Measurements from ENCODE around the gene KLRF2.
"Not testable (repeated sequence)": the region's sequence is repeated elsewhere in the genome, so short reads cannot be mapped to it uniquely, and the experiment has no call there.

Gene KLRF2

DNA sequence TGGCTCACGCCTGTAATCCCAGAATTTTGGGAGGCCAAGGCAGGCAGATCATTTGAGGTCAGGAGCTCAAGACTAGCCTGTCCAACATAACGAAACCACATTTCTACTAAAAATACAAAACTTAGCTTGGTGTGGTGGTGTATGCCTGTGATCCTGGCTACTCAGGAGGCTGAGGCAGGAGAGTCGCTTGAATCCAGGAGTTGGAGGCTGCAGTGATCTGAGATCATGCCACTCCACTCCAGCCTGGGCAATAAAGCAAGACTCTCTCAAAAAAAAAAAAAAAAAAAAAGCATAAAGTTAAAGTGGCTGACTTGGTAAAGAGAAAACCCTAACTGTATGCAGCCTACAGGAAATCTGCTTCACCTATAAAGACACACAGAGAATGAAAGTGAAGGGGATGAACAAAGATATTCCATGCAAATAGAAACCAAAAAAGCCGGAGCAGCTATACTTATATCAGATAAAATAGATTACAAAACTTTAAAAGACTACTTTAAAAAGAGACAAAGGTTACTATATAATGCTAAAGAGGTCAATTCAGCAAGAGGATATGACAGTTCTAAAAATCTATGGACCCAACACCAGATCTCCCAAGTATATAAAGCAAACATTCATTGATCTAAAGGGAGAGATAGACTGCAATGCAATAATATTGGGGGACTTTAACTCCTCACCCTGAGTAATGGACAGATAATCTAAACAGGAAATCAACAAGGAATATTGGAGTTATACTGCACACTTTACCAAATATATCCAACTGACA is 16.2 kb upstream of the KLRF2 start:
- FAIRE-seq (no peak), DNase-seq (ENCODE audit: insufficient read length, low spot score) (no peak)
- TF ChIP-seq TAF1 (IDR thresholded peaks at IDR 0.05; ENCODE audit: low read depth, low read length) (no peak), SPI1 (IDR thresholded peaks at IDR 0.05; ENCODE audit: low read depth, low read length) (no peak), PAX5 (IDR thresholded peaks at IDR 0.05; ENCODE audit: insufficient read depth, low read length, severe bottlenecking) (no peak), POLR2A (IDR thresholded peaks at IDR 0.05; ENCODE audit: low read depth, low read length) (no peak), POLR2AphosphoS5 (IDR thresholded peaks at IDR 0.05; ENCODE audit: low read depth, low read length) (no peak), POU2F2 (IDR thresholded peaks at IDR 0.05; ENCODE audit: low read depth, low read length) (no peak)

DNA sequence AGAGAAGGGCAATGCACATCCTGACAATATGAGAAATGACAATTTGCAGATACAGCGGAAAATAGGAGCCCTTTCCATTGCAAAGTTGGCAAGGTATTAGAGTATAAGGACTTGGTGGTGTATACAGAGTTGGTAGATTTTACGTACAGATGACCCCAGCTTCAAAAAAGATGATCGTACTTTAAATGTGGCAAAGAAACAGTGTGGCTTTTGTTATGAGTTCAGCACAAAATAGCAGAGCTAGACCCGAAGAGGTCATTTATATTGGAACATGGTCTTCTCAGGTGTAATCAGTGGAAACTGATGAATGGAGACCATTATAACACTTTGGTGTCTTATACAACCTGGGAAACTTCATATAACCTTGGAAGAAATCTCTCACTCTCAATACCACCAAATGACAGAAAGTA is 14.4 kb upstream of the KLRF2 start:
- DNase-seq (ENCODE audit: insufficient read length, low spot score) (no peak), FAIRE-seq (no peak)
- TF ChIP-seq PAX5 (IDR thresholded peaks at IDR 0.05; ENCODE audit: insufficient read depth, low read length, severe bottlenecking) (no peak), POLR2AphosphoS5 (IDR thresholded peaks at IDR 0.05; ENCODE audit: low read depth, low read length) (no peak)

DNA sequence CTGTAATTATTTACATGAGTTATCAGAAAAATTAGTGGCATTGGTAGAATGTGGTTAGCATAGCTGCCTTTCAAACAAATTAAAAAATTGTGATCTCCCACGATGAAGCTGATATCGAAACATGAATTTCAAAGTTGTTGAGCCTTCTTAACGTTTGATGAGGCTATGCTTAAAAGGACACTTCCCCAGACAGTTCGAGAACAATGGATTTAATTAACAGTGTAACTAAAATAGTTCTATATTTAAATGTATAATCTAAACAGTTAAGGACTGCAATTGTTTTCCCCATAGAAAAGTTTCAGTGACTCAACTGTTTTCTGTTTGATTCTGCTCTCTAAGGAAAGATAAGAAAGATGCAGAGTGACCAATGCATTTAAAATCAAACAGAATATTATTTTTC is 13.8 kb upstream of the KLRF2 start:
- DNase-seq (ENCODE audit: insufficient read length, low spot score) (no peak), FAIRE-seq (no peak)
- TF ChIP-seq PAX5 (IDR thresholded peaks at IDR 0.05; ENCODE audit: insufficient read depth, low read length, severe bottlenecking) = no peak
- no peak for TF ChIP-seq POLR2A (IDR thresholded peaks at IDR 0.05; ENCODE audit: low read depth, low read length)
- no peak for TF ChIP-seq POU2F2 (IDR thresholded peaks at IDR 0.05; ENCODE audit: low read depth, low read length)
- no peak for TF ChIP-seq TAF1 (IDR thresholded peaks at IDR 0.05; ENCODE audit: low read depth, low read length)
- TF ChIP-seq SPI1 (IDR thresholded peaks at IDR 0.05; ENCODE audit: low read depth, low read length) = no peak
- no peak for TF ChIP-seq POLR2AphosphoS5 (IDR thresholded peaks at IDR 0.05; ENCODE audit: low read depth, low read length)

DNA sequence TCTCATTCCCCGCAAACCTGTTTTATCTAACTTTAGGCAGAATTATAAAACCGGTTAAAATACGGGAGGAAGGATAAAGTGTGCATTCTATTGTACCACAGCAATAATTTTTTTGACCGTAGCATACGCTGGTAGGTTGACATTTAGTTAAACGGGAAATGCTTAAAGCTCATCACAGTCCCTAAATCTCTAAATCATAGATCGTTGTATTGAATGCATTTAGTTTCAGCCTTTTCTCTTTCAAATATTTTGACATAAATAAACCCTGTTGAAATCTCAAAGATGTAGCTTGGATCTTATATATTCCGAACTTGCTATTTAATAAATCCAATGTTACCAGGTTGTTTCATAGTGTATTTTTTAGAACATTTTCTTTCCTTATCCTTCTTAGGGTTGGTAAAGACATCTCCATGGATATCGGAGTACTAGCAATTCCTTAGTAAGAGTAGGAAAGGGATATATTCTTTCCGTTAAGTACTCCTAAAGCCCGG is 12.9 kb upstream of the KLRF2 start:
- FAIRE-seq = no peak
- TF ChIP-seq POLR2A (IDR thresholded peaks at IDR 0.05; ENCODE audit: low read depth, low read length) = no peak
- no peak for TF ChIP-seq POU2F2 (IDR thresholded peaks at IDR 0.05; ENCODE audit: low read depth, low read length)
- no peak for TF ChIP-seq PAX5 (IDR thresholded peaks at IDR 0.05; ENCODE audit: insufficient read depth, low read length, severe bottlenecking)
- TF ChIP-seq SPI1 (IDR thresholded peaks at IDR 0.05; ENCODE audit: low read depth, low read length) = no peak
- TF ChIP-seq POLR2AphosphoS5 (IDR thresholded peaks at IDR 0.05; ENCODE audit: low read depth, low read length) = no peak
- TF ChIP-seq TAF1 (IDR thresholded peaks at IDR 0.05; ENCODE audit: low read depth, low read length) = no peak
- DNase-seq (ENCODE audit: insufficient read length, low spot score) = no peak

DNA sequence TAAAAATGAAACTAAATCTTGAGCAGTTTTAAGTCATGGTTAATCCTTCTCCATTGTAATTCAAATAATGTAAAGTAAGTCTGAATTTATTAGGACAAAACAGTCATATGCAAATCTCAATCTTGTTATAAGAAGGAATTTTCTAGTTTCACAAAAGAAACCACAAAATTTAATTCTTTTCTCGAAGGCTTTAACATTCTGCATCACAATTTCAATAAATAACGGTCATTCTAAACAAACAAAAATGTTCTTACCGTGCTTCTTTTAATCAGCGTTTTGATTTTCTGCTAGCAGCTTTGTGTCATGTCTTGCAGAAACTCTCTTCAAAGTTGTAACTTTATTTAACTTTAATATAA is 12.4 kb upstream of the KLRF2 start:
- DNase-seq (ENCODE audit: insufficient read length, low spot score) (no peak), FAIRE-seq (no peak)
- no peak for TF ChIP-seq POLR2A (IDR thresholded peaks at IDR 0.05; ENCODE audit: low read depth, low read length)
- no peak for TF ChIP-seq PAX5 (IDR thresholded peaks at IDR 0.05; ENCODE audit: insufficient read depth, low read length, severe bottlenecking)
- TF ChIP-seq POU2F2 (IDR thresholded peaks at IDR 0.05; ENCODE audit: low read depth, low read length) = no peak
- no peak for TF ChIP-seq POLR2AphosphoS5 (IDR thresholded peaks at IDR 0.05; ENCODE audit: low read depth, low read length)
- TF ChIP-seq TAF1 (IDR thresholded peaks at IDR 0.05; ENCODE audit: low read depth, low read length) = no peak
- no peak for TF ChIP-seq SPI1 (IDR thresholded peaks at IDR 0.05; ENCODE audit: low read depth, low read length)

DNA sequence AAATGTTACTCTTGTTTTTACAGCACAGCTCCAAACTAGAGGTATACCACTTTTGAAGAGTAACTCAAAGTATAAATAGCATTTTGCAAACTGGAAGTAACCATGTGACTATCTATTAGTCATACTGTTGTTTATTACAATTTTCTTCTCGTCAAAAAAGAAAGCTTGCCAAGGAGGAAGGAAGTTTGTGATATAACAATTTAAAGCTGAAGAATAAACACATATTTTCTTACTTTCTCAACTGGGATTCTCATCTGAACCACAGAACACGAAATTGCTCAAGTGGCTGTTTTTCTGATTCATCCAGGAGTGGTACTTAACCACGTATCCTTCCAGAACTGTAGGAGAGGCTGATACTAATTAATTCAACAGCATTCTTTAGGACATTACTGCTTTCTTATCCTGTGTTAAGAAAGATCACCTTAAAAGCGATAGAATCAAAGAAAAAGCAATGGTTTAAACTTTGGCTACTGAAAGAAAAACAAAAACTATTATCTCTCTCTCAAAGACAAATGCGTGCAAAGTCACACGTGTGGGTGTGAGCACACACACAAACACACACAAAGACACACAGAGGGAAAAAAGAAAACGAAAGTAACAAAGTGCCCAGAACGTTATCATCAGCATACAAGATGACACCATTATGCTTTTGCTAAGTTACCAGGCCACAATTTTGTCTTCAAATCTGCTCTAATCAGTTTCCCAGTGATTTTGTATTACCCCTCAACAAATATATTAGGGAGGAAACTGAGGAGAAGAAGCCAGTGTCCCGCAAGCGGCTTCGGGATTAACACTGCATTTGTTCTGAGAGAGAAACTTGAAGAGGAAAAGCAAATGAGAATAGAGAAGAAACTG is 11.8 kb upstream of the KLRF2 start, which contains the start of gene CLEC2B:
CLEC2B (minus strand) TSS at position 48 of the 855 bp plus-strand sequence.
- FAIRE-seq = peak; percentile 81

DNA sequence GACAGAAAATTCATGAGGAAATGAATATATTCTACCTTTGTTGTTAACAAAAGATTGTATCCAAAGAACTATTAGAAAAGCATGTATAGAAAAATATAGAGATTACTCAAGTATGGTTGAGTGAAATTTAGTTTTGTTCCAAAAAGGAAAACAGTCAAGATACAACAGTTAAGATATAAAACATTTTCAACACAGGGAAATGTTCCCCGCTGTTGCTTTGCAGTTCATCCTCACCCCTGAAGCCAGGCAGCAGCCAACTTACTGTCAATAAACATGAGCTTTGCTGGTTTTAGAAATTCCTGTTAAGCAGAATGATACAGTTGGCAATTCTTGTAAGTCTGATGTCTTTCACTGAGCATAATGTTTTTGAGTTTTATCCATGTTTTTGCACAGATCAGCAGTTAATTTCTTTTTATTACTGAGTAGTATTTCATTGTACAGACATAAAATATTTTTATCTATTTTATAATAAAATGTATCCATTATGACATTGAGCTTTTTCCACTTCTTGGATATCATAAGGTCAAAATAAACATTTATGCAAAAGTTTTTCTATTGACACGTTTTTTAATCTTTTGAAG is 10.9 kb upstream of the KLRF2 start:
- no peak for TF ChIP-seq POLR2AphosphoS5 (IDR thresholded peaks at IDR 0.05; ENCODE audit: low read depth, low read length)
- TF ChIP-seq POU2F2 (IDR thresholded peaks at IDR 0.05; ENCODE audit: low read depth, low read length) = no peak
- no peak for TF ChIP-seq PAX5 (IDR thresholded peaks at IDR 0.05; ENCODE audit: insufficient read depth, low read length, severe bottlenecking)
- TF ChIP-seq TAF1 (IDR thresholded peaks at IDR 0.05; ENCODE audit: low read depth, low read length) = no peak
- no peak for TF ChIP-seq SPI1 (IDR thresholded peaks at IDR 0.05; ENCODE audit: low read depth, low read length)
- no peak for FAIRE-seq
- no peak for DNase-seq (ENCODE audit: insufficient read length, low spot score)

More for the DNA sequence above, 11.8 kb upstream of the KLRF2 start, which contains the start of gene CLEC2B:
- TF ChIP-seq PAX5 (IDR thresholded peaks at IDR 0.05; ENCODE audit: insufficient read depth, low read length, severe bottlenecking) (no peak), TAF1 (IDR thresholded peaks at IDR 0.05; ENCODE audit: low read depth, low read length) (no peak), POLR2A (IDR thresholded peaks at IDR 0.05; ENCODE audit: low read depth, low read length) (no peak), POU2F2 (IDR thresholded peaks at IDR 0.05; ENCODE audit: low read depth, low read length) (no peak), POLR2AphosphoS5 (IDR thresholded peaks at IDR 0.05; ENCODE audit: low read depth, low read length) (no peak), SPI1 (IDR thresholded peaks at IDR 0.05; ENCODE audit: low read depth, low read length) (no peak)
- no peak for DNase-seq (ENCODE audit: insufficient read length, low spot score)

DNA sequence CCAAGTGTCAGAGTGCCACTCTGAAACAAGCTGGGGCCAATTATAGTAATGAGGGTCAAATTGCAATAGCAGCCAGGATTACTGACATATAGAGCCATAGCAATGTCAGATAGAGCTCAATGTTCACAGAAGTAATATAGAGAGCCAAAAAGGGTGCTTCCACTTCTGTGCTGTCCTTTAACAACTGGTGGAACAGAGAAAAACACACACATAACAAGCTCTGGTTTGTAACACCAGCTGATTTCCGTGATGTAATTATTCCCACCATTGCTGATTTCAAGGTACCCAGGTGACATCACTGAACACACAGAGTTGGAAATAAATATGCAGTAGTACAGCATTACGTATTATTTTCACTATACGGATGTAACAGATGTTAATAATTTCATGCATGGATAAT is 9.1 kb upstream of the KLRF2 start:
- DNase-seq (ENCODE audit: insufficient read length, low spot score) (no peak), FAIRE-seq (no peak)
- TF ChIP-seq POLR2A (IDR thresholded peaks at IDR 0.05; ENCODE audit: low read depth, low read length) = no peak
- TF ChIP-seq TAF1 (IDR thresholded peaks at IDR 0.05; ENCODE audit: low read depth, low read length) = no peak
- TF ChIP-seq POLR2AphosphoS5 (IDR thresholded peaks at IDR 0.05; ENCODE audit: low read depth, low read length) = no peak
- no peak for TF ChIP-seq PAX5 (IDR thresholded peaks at IDR 0.05; ENCODE audit: insufficient read depth, low read length, severe bottlenecking)
- TF ChIP-seq POU2F2 (IDR thresholded peaks at IDR 0.05; ENCODE audit: low read depth, low read length) = no peak
- no peak for TF ChIP-seq SPI1 (IDR thresholded peaks at IDR 0.05; ENCODE audit: low read depth, low read length)

DNA sequence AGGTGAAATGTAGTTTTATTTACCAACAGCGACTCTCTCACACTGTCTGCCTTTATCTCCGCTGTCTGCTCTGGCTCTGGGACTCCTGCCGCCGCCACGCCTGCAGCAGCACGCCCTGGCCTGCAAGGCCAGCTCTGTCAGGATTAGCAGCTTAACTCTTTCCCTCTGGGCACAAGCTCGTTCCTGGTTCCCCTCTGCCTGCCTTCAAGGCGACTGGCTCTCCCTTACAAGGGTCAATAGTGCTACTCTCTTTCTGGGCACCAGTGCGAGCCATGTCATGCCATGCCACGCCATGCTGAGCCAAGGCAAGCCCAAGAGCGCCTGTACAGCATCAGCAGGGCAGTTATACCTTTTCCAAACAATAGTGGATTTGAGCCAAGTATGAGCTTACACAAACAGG is 8.5 kb upstream of the KLRF2 start:
- FAIRE-seq (no peak), DNase-seq (ENCODE audit: insufficient read length, low spot score) (no peak)
- TF ChIP-seq TAF1 (IDR thresholded peaks at IDR 0.05; ENCODE audit: low read depth, low read length) (no peak), POLR2AphosphoS5 (IDR thresholded peaks at IDR 0.05; ENCODE audit: low read depth, low read length) (no peak), PAX5 (IDR thresholded peaks at IDR 0.05; ENCODE audit: insufficient read depth, low read length, severe bottlenecking) (no peak), POLR2A (IDR thresholded peaks at IDR 0.05; ENCODE audit: low read depth, low read length) (no peak), POU2F2 (IDR thresholded peaks at IDR 0.05; ENCODE audit: low read depth, low read length) (no peak), SPI1 (IDR thresholded peaks at IDR 0.05; ENCODE audit: low read depth, low read length) (no peak)

DNA sequence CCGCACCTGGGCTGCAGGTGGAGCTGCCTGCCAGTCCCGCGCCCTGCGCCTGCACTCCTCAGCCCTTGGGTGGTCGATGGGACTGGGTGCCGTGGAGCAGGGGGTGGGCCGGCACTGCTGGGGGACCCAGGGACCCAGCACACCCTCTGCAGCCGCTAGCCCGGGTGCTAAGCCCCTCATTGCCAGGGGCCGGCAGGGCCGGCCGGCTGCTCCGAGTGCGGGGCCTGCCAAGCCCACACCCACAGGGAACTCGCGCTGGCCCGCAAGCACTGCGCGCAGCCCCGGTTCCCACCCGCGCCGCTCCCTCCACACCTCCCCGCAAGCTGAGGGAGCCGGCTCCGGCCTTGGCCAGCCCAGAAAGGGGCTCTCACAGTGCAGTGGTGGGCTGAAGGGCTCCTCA is 5.2 kb upstream of the KLRF2 start:
- not testable (repeated sequence) for DNase-seq (ENCODE audit: insufficient read length, low spot score); FAIRE-seq

Measured in GM12891 (cell line).